Activated T-helper 17 cell treated with anti-CD3 and anti-CD28 coated beads, Interleukin-2, amount 50 U/mL, for 72 hours (primary cell): ENCODE data around the gene SCAF1. TPM values are rescaled to one million over a fixed set of nuclear protein-coding genes. Genes with fewer than 3 reads are reported as not detected.

Experiments used
- ATAC-seq: fragments of 150-1000 bp; cut with Tn5 transposase; replicated peaks from 2 replicates; pipeline ENCODE4 v1.10.0; 2021; ENCODE audit warnings: mild to moderate bottlenecking, moderate library complexity
- H3K27ac Mint-ChIP-seq: one replicate; pipeline ENCODE4 v1.8.0; 2022; ENCODE audit warnings: mixed read lengths
- H3K27me3 Mint-ChIP-seq: one replicate; pipeline ENCODE4 v1.8.0; 2022; ENCODE audit warnings: mixed read lengths
- H3K36me3 Mint-ChIP-seq: one replicate; pipeline ENCODE4 v1.8.0; 2022; ENCODE audit warnings: low read depth, mild to moderate bottlenecking, mixed read lengths
- H3K4me1 Mint-ChIP-seq: one replicate; pipeline ENCODE4 v1.8.0; 2022; ENCODE audit warnings: mixed read lengths
- H3K4me3 Mint-ChIP-seq: one replicate; pipeline ENCODE4 v1.8.0; 2022; ENCODE audit warnings: mild to moderate bottlenecking, mixed read lengths
- H3K9me3 Mint-ChIP-seq: one replicate; pipeline ENCODE4 v1.8.0; 2022; ENCODE audit warnings: mixed read lengths
- total RNA-seq, 2 donors: library from RNA; stranded (reverse); gene quantifications; one replicate each; pipeline ENCODE4 v1.2.3, GENCODE V29; 2022

The SCAF1 gene
- total RNA-seq, 2 donors from 2014 or later = 53.8 to 60.5 TPM

- ATAC-seq = no peak
- Mint-ChIP-seq H3K4me3 (no peak overlapping the region), H3K9me3 (no peaks in the 10 kb centered on the region), H3K27ac (no peak overlapping the region), H3K36me3 (peaks cover 75% of the 10 kb centered on the region), H3K27me3 (no peaks in the 10 kb centered on the region), H3K4me1 (peaks cover 4% of the 10 kb centered on the region)
These were observed 9.2 kb downstream of the SCAF1 start for GRCh38 chr19:49651029-49651819.

- Mint-ChIP-seq H3K9me3 (no peaks in the 10 kb centered on the region), H3K4me1 (peaks cover under 1% of the 10 kb centered on the region), H3K27me3 (no peaks in the 10 kb centered on the region), H3K4me3 (no peak overlapping the region), H3K27ac (no peak overlapping the region), H3K36me3 (peaks cover 75% of the 10 kb centered on the region)
- no peak for ATAC-seq
These were observed 10.0 kb downstream of the SCAF1 start for GRCh38 chr19:49651820-49652550.

GRCh38 chr19:49652551-49653465 is 10.8 kb downstream of the SCAF1 start:
- Mint-ChIP-seq H3K9me3 (no peaks in the 10 kb centered on the region), H3K4me1 (no peaks in the 10 kb centered on the region), H3K36me3 (peaks cover 73% of the 10 kb centered on the region), H3K27me3 (no peaks in the 10 kb centered on the region), H3K27ac (no peak overlapping the region), H3K4me3 (no peak overlapping the region)
- ATAC-seq = no peak

GRCh38 chr19:49653466-49653806 is 11.4 kb downstream of the SCAF1 start:
- Mint-ChIP-seq H3K36me3 (peaks cover 68% of the 10 kb centered on the region), H3K27ac (no peak overlapping the region), H3K4me3 (no peak overlapping the region), H3K4me1 (no peaks in the 10 kb centered on the region), H3K9me3 (no peaks in the 10 kb centered on the region), H3K27me3 (no peaks in the 10 kb centered on the region)
- no peak for ATAC-seq

GRCh38 chr19:49654581-49654980 is 12.6 kb downstream of the SCAF1 start:
- no peaks in the 10 kb centered on the region for H3K9me3 Mint-ChIP-seq

GRCh38 chr19:49655570-49656455 is 13.8 kb downstream of the SCAF1 start:
- no peak overlapping the region for H3K27ac Mint-ChIP-seq
- H3K9me3 Mint-ChIP-seq = no peaks in the 10 kb centered on the region
- no peaks in the 10 kb centered on the region for H3K27me3 Mint-ChIP-seq
- H3K36me3 Mint-ChIP-seq = peaks cover 74% of the 10 kb centered on the region
- no peaks in the 10 kb centered on the region for H3K4me1 Mint-ChIP-seq
- H3K4me3 Mint-ChIP-seq = no peak overlapping the region
- ATAC-seq = no peak

More at GRCh38 chr19:49654581-49654980, 12.6 kb downstream of the SCAF1 start:
- no peak overlapping the region for H3K4me3 Mint-ChIP-seq
- no peaks in the 10 kb centered on the region for H3K27me3 Mint-ChIP-seq
- H3K36me3 Mint-ChIP-seq = peaks cover 67% of the 10 kb centered on the region
- ATAC-seq = no peak
- H3K4me1 Mint-ChIP-seq = no peaks in the 10 kb centered on the region
- H3K27ac Mint-ChIP-seq = no peak overlapping the region

- H3K27me3 Mint-ChIP-seq = no peaks in the 10 kb centered on the region
- no peak for ATAC-seq
- H3K4me3 Mint-ChIP-seq = no peak overlapping the region
- no peaks in the 10 kb centered on the region for H3K4me1 Mint-ChIP-seq
- H3K9me3 Mint-ChIP-seq = no peaks in the 10 kb centered on the region
- peaks cover 81% of the 10 kb centered on the region for H3K36me3 Mint-ChIP-seq
- no peak overlapping the region for H3K27ac Mint-ChIP-seq
These were observed 14.6 kb downstream of the SCAF1 start for GRCh38 chr19:49656456-49657109.

GRCh38 chr19:49657493-49658138 is 15.6 kb downstream of the SCAF1 start:
- Mint-ChIP-seq H3K36me3 (peaks cover 87% of the 10 kb centered on the region), H3K9me3 (no peaks in the 10 kb centered on the region), H3K27ac (no peak overlapping the region), H3K4me3 (no peak overlapping the region), H3K27me3 (no peaks in the 10 kb centered on the region), H3K4me1 (no peaks in the 10 kb centered on the region)
- no peak for ATAC-seq

GRCh38 chr19:49658139-49658517 is 16.1 kb downstream of the SCAF1 start:
- Mint-ChIP-seq H3K27me3 (no peaks in the 10 kb centered on the region), H3K9me3 (no peaks in the 10 kb centered on the region), H3K4me3 (no peak overlapping the region), H3K4me1 (no peaks in the 10 kb centered on the region), H3K27ac (no peak overlapping the region), H3K36me3 (peaks cover 87% of the 10 kb centered on the region)
- no peak for ATAC-seq

GRCh38 chr19:49658566-49659442 is 16.8 kb downstream of the SCAF1 start:
- Mint-ChIP-seq H3K4me3 (no peak overlapping the region), H3K36me3 (peaks cover 90% of the 10 kb centered on the region), H3K4me1 (no peaks in the 10 kb centered on the region), H3K9me3 (no peaks in the 10 kb centered on the region), H3K27me3 (no peaks in the 10 kb centered on the region), H3K27ac (peak overlapping the region; percentile 10)
- no peak for ATAC-seq

- Mint-ChIP-seq H3K36me3 (peaks cover 90% of the 10 kb centered on the region), H3K4me3 (no peak overlapping the region), H3K9me3 (no peaks in the 10 kb centered on the region), H3K4me1 (no peaks in the 10 kb centered on the region), H3K27me3 (no peaks in the 10 kb centered on the region), H3K27ac (no peak overlapping the region)
- no peak for ATAC-seq
These were observed 18.4 kb downstream of the SCAF1 start for GRCh38 chr19:49660338-49660961.

GRCh38 chr19:49662011-49662410 is 20.0 kb downstream of the SCAF1 start:
- Mint-ChIP-seq H3K27ac (no peak overlapping the region), H3K4me3 (no peak overlapping the region), H3K9me3 (no peaks in the 10 kb centered on the region), H3K27me3 (no peaks in the 10 kb centered on the region), H3K36me3 (peaks cover 81% of the 10 kb centered on the region), H3K4me1 (peaks cover 5% of the 10 kb centered on the region)
- ATAC-seq = no peak
